ENCODE results near the gene FAM120A.
"Not testable (repeated sequence)": the region's sequence is repeated elsewhere in the genome, so short reads cannot be mapped to it uniquely, and the experiment has no call there.

The FAM120A gene

DNA sequence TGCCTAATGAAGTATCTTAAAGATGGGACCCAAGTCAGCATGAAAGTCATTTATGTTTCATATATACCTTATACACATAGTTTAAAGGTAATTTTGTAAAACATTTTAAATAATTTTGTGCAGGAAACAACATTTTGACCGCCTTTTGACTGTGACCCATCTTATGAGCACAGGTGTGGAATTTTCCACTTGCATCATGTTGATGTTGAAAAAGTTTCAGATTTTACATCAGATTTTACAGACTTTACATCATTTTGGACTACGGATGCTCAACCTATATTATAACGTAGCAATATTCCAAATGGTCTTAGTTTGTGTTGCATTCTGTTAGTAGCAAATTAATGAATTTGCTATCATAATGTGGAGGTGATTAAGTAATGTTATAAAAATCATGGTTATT lies 23.6 kb downstream of the FAM120A start:
- no peak for DNase-seq

DNA sequence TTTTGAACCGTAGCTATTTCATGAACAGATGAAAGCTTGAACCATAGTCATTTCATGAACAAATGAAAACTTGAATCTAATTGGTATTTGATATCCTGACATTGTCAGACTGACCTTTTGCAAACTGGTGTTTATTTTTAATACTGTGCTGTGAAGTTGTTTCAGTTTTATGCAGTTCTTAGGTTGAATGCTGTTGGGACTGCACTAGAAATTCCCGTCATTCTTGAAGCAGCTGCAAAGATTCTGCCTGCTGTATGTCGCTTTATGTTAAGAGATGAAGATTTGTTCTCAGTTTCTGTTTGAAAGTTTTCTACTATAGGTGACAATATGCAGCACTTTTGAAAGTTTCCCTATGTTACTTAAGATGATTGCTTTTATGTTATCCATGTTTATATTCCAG lies 24.4 kb downstream of the FAM120A start:
- DNase-seq: no peak

DNA sequence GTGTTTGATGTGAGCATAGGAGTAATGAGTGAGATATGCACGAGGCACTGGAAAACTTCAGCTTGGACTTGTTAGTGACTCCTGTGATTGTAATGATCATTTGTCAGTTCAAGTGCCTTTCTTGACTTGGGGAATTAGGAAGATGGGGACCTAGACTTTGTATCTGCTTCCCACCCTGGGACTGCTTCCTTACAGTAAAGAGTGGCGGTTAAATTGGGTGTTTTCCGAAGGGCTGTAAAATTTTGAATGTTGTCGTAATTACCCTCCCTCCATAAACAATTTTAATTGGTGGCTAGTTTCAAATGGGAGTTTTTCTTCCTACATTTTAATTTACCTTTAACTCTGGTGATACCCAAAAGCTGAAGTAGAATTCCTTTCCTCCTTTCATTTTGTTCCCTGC lies 25.4 kb downstream of the FAM120A start:
- no peak for DNase-seq

DNA sequence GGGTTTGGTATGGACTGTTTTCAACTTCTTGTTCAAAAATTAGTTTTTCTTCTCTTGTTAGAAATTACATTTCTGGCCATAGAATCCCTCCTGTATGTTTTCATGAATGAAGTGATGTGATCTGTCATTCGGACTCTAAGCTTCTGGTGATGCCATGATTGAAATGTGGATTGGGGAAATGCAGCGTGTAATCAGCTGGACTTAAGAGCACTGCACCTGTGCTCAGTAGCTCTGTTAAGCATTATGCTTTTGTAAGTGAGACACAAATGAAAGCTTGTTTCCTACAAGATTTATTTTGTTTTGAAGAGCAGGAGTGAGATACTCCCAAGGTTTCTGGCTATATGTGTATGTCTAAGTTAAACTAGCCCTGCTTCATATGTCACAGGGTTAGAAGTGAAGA lies 25.9 kb downstream of the FAM120A start:
- DNase-seq: no peak

DNA sequence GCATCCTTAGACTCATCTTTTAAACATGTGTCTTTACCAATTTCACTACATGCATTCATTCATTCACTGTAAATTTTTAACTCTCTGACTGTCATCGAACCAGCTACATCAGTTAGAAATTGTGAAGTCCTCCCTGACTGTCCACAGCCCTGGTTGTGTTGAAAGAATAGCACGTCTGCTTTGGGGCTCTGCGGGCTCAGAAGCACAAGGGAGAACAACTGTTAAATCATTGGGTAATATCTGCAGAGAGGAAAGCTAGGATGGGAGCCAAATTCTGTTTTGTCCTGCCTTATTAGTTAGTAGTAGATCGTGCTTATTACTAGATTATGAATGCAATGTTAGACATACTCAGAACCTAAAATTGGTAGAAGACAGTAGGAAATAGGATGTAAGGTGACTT lies 28.2 kb downstream of the FAM120A start:
- DNase-seq: no peak

DNA sequence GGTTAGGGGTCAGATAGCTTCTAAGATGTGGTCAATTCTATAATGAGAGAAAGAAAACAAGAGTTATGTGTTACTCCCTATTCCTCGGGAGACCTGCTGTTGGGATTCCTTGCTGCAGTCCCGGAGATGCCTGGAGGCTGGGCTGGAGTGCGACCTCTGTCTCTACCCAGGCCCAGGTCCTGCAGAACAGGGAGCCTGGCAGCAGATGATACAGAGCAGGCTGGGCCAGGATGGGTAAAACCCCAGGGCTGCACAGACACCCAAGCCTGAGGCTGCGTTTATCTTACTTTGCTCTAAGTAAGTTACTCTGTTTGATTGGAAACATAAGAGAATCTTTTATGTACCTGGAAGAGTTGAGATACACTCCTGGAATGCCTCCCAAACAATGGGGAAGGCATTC lies 28.8 kb downstream of the FAM120A start:
- no peak for DNase-seq

DNA sequence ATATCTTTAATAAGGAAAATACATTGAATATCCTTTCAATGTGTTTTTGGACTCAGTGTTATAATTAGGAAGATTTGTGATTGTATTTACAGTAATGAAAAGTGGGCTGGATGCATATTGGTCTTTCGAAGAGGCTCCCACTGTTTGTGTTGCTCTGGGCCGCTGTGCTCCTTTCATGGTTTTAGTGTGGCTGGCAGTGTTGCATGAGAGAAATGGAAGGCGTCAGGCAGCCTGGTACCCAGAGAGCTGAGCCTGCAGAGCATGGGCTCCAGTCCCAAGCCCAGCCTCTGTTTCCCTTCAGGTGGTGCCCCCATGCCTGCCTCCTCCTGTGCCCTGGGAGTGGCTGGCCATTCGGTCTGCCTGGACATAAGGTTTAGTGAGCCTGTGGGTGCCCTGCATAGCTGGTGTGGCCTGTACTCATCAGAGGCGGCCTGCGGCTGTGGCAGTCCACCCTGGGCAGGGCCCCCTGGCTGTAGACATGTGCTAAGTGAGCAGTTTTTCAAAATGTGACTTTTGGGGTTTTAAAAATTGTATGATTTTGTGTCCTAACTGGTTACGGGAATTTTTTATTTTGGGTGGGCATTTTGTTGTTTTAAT lies 29.3 kb downstream of the FAM120A start:
- no peak for DNase-seq

DNA sequence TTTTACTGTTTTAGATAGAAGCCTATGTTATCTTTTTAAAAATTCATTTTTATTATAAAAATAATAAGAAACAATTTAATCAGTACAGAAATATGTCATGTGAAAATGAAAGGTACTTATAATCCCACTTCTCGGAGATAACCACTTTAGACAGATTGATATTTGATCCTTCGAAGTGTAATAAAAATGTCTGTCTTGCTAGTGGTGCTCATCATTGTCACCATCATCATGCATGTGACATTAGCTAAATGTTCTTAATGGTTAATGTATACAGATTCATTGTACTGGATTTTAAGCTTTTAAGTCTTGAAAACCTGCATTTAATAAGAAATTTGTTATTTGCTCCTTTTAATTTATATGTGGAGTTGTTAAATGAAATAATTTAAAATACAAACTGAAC lies 32.0 kb downstream of the FAM120A start:
- DNase-seq: no peak

DNA sequence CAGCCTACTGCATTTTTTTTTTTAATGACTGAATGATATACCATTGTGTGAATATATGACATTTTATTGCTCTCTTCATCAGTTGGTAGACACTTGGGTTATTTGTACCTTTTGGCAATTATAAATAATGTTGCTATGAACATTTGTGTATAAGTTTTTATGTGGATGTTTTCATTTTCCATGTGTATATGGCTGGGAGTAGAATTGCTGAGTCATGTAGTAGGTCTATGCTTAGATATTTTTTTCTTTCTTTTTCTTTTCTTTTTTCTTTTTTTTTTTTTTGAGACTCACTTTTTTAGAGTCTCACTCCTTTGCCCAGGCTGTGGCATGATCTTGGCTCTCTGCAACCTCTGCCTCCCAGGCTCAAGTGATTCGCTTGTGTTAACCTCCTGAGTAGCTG lies 34.8 kb downstream of the FAM120A start:
- no peak for DNase-seq

DNA sequence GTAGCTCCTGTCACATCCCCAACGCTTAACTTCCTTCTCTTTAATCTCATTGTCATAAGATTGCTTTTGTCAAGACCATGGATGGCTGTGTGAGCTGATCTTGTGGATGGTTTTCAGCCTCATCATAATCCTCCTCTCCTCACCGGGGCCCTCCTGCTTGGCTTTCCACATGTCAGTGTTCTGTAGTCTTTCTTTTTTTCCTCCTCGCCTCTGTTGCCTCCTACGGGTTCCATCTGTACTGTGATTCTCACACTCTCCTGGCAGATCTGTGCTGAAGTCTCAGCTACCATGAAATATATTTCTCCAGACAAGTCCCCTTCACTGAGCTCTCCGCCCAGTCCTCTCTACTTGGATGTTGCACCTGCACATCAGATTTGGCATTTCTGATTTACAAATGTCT lies 36.8 kb downstream of the FAM120A start:
- no peak for DNase-seq

DNA sequence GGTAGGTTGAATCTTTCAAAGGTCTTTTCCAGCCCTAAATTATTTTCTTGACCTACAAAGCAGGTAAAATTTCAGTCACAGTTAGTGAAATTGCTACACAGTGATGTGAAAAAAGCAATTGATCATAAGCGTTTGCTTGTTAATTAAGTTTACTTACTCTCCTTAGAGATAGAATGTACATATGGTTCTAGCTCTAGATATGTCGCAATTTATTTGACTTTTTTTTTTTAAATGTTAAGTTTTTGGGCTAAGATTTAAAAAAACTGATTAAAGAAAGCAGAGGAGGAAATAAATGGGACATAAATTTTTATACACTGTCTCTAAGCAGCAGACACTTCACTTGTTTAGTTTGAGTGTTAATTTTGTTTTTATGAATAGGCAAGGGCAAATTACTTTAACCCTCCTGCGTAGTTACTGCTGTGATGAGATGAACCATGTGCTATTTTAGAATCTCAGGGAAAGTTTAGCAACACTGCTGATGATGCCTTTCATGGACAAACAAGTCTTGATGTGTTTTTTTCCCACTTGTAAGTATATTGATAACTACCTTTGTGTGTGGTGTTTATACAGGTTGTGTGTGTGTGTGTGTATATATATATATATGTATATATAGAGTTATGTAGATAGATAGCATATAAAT lies 40.2 kb downstream of the FAM120A start:
- no peak for DNase-seq

DNA sequence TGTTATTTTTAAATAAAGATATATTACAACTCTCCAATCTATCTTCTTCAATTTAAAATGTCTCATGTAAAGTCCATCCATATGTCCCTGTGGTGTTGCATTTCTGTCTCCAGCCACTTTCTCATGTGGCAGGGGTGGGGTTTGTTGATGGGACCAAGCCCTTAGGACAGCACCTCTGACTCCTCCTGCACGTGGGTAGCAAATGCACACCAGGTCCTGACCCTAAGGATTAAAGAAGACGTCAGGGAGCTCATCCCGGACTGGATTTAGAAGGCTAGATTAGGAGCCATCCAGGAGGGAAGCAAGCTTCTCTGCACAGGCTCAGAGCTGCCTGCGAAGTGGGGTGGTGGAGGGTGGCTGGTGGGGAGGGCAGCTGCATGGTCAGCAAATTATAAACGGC lies 40.8 kb downstream of the FAM120A start:
- no peak for DNase-seq

DNA sequence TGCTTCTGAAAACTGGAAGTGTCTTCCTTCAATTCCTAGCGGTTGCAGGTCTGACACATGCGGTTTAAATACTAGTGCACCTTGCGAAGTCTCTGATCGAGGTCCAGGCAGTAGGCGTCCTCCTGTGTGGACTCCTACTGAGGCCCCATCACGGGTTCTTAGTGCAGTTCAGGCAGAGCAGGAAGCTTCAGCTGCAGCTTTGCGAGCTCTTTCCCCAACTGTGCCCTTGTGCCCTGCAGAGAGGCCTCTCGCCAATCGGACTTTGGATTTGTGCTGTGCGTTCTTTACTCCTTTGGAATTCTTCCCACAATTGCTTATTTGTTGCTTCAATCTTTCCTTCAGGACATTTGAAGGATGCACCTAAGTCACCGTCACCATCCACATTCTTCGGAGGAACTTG lies 42.5 kb downstream of the FAM120A start:
- DNase-seq: no peak

DNA sequence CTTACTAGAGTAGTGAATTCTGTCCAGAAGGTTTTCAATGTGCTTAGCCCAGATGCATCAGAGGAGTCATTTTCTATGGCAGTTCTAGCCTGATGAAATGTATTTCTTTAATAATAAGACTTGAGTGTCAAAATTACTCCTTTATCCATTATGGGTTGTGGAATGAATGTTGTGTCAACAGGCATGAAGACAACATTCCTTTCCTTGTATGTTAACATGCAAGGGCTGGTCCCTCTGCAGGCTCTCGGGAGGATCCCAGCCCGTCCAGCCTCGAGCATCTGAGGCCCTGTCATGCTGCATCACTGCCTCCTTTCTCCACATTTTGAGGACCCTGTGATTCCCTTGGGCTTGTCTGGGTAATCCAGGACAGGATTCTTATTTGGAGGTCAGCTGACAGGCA lies 44.8 kb downstream of the FAM120A start:
- DNase-seq: no peak

DNA sequence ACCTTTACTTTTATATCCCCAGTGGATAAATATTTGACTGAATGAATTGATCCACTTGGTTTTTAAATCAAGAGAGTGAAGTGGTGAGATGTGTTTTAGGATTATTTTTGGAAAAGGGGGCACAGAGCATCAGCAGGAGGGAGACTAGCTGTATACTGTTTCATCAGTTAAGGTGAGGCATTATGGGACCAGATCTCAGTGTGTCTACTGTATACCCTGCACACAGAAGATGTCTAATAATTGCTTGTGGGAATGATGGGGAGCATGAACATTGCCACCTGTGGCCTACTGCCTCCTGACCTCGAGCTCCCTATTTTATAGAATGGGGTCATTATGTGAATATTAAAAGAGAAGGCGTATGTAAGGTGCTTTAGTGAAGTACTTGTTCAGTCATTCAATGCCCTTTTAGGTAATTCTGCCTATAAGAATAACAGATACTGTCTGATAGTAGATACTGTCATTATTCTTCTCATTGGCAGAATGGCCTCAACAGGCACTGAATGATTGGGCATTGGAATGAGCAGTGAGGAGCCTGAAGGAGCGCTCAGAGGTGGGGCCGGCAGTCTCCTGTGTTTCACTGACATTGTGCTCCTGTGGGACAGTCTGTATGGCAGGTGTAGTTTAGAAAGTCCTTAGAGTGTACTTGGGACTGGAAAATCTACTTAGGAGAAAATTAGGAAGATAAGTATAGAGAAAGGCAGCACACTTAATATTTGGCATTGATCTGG lies 49.2 kb downstream of the FAM120A start:
- DNase-seq: no peak

DNA sequence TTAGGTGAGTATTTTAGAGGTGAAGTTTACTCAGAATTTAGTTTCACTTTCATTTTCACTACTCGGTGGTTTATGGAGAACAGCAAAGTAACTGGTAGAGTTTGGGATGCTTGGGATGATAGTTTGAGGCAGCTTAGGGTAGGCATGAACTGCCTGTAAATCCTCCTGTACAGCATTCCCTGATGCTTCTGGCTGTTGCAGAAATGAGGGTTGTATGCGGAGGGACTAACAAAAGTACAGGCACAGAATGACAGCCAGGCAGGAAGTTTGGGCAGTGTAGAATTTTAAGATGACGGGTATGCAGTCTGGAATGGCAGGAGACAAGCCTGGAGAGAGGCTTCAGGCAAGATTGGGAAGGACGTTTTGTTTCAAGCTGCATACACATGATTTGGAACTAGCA lies 49.9 kb downstream of the FAM120A start:
- DNase-seq: no peak

DNA sequence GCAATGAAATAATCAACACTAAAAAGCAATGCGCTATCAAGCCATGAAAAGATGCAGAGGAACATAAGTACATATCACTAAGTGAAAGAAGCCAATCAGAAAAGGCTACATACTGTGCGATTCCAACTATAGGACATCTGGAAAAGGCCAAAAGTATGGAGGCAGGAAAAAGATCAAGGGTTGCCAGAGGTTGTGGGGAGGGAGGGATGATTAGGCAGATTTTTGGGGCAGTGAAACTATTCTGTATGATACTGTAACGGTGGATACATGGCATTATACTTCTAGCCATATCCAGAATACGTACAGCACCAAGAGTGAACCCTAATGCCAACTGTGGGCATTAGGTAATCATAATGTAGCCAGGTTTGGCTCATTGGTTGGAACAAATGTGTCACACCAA lies 51.9 kb downstream of the FAM120A start:
- no peak for DNase-seq

DNA sequence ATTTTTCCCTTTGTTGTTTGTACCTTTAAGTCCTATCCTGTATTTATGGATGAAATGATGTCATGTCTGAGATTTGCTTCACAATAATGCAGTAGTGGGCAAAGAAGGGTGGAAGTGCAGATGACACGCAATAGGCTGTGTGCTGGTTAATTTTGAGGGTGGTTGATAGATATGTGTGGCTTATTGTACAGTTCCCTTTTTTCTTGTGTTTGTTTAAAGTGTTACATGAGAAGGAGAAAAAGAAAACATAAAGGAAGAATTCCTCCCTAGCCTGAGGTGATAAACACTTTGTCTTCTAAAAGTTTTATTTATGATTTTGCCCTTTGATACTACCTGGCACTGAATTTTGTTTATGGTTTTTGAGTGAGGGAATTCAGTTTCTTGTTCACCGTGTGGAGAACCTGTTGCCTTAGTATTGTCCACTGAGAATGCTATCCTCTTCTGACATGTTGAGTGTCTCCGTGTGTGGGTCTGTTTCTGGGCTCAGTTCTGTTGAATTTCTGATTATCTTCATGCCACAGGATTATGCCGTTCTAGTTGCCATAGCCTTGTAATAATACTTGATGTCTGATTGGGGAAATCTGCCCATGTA lies 54.2 kb downstream of the FAM120A start:
- DNase-seq: no peak

DNA sequence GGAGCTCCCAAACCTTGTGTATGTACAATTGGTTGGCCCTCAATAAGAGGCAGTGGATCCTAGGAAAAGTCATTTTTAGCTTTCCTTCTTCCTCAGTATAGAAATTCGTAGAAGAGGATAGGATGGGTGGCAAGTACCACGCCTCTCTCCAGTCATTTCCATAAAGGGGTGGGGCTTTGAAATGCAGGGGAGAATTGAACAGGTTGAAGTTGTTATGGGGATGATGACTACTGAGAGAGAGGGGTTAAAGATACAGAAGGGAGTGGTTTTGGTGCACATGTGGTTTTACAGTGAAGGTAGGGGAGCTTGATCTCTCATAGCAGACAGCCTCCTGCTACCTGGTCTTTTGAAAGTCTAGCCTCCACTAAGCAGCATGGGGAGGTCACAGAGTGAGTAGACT lies 56.3 kb downstream of the FAM120A start:
- DNase-seq: no peak

DNA sequence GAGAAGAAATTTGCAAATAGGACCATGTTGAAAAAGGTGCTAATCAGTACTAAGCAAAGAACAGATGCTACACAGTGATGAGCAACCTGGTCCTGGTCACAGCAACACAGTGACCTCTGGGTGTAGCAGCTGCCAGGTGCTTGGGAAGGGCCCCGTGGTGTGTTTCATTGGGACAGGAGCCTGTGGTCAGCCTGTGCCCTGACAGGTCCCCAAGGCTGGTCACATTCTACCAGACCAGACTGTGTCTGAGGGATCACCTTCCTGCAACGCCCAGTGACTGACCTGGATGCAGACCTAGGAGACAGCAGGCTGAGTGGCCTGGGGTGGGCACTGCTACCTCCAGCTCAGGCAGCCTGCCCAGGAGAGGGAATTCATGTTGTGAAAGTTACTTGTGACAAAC lies 56.7 kb downstream of the FAM120A start:
- no peak for DNase-seq

DNA sequence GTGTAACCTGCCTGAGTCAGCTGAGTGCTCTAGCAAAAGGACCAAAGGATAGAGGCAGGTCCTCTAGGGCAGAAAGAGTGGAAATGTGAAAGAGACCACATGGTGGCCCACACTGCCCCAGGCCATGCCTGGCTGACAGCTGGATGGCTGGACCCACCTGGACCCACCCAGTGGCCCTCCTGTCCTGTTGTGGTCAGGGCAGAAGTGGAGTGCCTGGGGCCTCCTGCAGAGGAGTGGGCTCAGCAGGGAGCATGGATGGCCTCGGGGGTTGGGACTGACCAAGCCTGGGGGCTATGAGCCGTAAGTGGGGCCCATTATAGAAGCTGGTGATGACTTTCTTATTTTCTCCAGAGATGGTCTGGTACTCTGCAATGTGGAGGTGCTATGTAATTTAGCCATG lies 57.6 kb downstream of the FAM120A start:
- no peak for DNase-seq

DNA sequence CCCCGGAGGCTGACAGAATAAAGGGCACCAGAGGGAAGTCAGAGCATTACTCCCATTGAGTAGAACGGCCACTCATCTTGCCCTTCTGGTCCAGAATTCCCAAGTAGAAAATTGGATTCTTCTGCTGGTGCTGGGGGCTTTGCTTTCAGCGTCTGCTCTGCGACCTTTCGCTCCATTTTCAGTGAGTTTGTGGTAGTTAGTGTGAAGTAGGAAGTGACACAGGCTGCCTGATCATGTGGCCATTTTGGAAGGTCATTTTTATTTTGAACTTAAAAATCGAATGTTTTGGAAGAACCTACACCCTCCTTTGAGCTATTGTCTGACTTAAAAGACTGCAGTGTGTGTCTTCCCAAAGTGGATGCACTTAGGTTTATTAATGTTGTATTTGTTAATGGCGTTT lies 58.6 kb downstream of the FAM120A start:
- no peak for DNase-seq

DNA sequence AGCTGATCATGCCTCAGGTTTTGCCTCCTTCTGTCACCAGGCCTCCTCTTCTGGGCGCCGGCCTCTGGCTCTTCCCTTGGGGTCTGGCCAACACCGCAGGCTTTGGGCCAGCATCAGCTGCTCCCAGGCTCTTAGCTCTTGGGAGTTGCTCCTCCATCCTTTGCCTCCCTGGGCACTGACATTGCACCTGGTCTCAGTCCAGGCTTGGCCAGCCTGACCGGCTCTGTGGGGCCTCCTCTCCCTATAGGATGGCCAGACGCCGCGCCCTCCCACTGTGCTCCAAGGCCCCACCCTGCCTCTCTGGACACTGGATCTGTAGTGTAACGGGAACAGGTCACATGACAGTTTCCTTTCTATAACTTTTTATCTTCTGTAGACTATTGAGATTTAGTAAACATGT lies 59.7 kb downstream of the FAM120A start:
- DNase-seq: not testable (repeated sequence)

DNA sequence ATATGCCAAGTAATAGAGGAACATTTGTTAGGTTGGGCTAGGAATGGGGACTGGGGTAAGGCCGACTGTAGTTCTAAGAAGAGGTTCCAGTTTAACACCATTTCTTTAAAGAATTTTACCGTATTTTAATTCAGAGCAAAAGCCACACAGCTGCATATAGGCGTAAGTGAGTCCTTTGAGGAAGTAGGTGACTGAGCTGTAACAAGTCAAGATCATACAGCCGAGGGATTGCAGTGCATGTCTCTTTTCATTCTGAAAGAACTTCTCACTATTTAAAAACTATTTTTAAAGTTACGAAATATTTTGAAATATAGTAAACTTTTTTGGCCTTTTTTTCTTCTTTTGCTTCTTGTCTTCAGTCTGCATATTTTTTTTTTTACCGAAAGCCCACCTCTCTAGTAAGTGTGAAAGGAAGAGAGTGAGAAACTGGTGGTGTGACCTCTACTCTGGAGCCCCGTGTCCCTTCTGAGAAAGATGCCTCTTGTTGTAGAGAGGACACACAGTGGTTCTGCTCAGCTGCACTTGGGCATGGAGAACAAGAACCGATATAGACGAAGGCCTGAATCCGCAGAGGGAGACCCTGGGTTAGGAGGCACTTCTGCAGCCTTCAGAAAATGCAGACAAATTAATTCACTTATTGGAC lies 60.8 kb downstream of the FAM120A start:
- DNase-seq: not testable (repeated sequence)
